COLO668 (cell line): ENCODE results near the gene ETFBKMT.
"Not testable (repeated sequence)": the region's sequence is repeated elsewhere in the genome, so short reads cannot be mapped to it uniquely, and the experiment has no call there.

Experiments
- DNase-seq: peaks from one replicate; lab custom pipeline; 2025; ENCODE audit not compliant: unreplicated experiment; lab: John Stamatoyannopoulos, UW

The ETFBKMT gene

GRCh38 chr12:31716998-31717397, 57.5 kb downstream of the ETFBKMT start:
- DNase-seq, result not testable (repeated sequence)

- DNase-seq, result not testable (repeated sequence)
Observed at GRCh38 chr12:31718542-31719198, 59.2 kb downstream of the ETFBKMT start.

- no peak for DNase-seq
Observed at GRCh38 chr12:31722580-31722979, 63.1 kb downstream of the ETFBKMT start.
